Right lobe of liver (tissue), 6 donors: Measurements from ENCODE around the gene SCN9A. TPM values are rescaled to one million over a fixed set of nuclear protein-coding genes. Genes with fewer than 3 reads are reported as not detected.

ENCODE experiments used
- ATAC-seq, 4 donors: fragments of 200-7000 bp; cut with Tn5 transposase; one replicate each; pipeline ENCODE4 v1.9.1; 2020; ENCODE audit warnings: mild to moderate bottlenecking in 4 of 4, moderate library complexity in 4 of 4
- DNase-seq, 3 donors: peaks; one replicate each; pipeline ENCODE4 v3.0.0-alpha.2; 2020
- H3K27ac ChIP-seq, 3 donors: fragments of 200-600 bp; one replicate each; pipeline ENCODE4 v1.8.0; 2022
- H3K27me3 ChIP-seq, 2 donors: fragments of 200-600 bp; one replicate each; pipeline ENCODE4 v1.8.0; 2022
- H3K36me3 ChIP-seq, 4 donors: fragments of 200-600 bp; sonication (generic) in 1 of 4; one replicate each; pipeline versions ENCODE4 v1.5.1 to v1.8.0; 2017 to 2022; ENCODE audit warnings: control low read depth in 1 of 4
- H3K4me1 ChIP-seq, 4 donors: fragments of 200-600 bp; sonication (generic) in 1 of 4; one replicate each; pipeline versions ENCODE4 v1.5.1 to v1.8.0; 2017 to 2022; ENCODE audit warnings: control low read depth in 1 of 4
- H3K4me3 ChIP-seq, 3 donors: fragments of 200-600 bp; one replicate each; pipeline ENCODE4 v1.8.0; 2022
- H3K9me3 ChIP-seq, 4 donors: fragments of 200-600 bp; sonication (generic) in 1 of 4; one replicate each; pipeline versions ENCODE4 v1.5.1 to v1.8.0; 2017 to 2022; ENCODE audit warnings: control low read depth in 1 of 4
- POLR2A ChIP-seq: fragments of 450-650 bp; IDR thresholded peaks from one replicate; pipeline ENCODE4 v1.6.1; 2017; ENCODE audit warnings: antibody characterized with exemption, mild to moderate bottlenecking
- WGBS: methylation state at CpG from one replicate; pipeline ENCODE4 v1.1.6; 2018; ENCODE audit warnings: low coverage, low lambda C conversion rate; ENCODE audit not compliant: insufficient coverage; ENCODE audit errors: missing lambda C conversion rate; 5-methylcytosine and 5-hydroxymethylcytosine counted together
- intact Hi-C, 2 donors: fragments of 100-400 bp; cut with DNase I; formaldehyde crosslinking; loops; one replicate each; pipeline versions ENCODE4 v1.11.2 to v1.14.1; 2022
- total RNA-seq, 6 experiments: library from RNA; depleted of rRNA in 2 of 6; stranded (reverse); fragments of >200 nt in 2 of 6; fragmentation: NEBNext Ultra II Directional in 3 of 6; extraction: Animal tissue kit (Norgen Biotek cat#: 25700) in 3 of 6; gene quantifications; one replicate each; pipeline versions ENCODE4 v1.1.0 to v1.2.4, GENCODE V29; 2016 to 2023
- TF ChIP-seq, protein P1 (sequence below), 4 donors: fragments of 200-600 bp in 3 of 4; fragments of 450-650 bp in 1 of 4; IDR thresholded peaks; one replicate each; pipeline versions ENCODE4 v1.5.1 to v1.8.0; 2016 to 2022; ENCODE audit warnings: antibody characterized with exemption in 4 of 4, mild to moderate bottlenecking in 2 of 4
- donor health status: DM: no; HTN: yes; CAD: no.
- donor health status: DM: no; HTN: no; CAD: no.
- donor health status: DM: no; HTN: no; CAD: no.
- donor health status: DM: no; HTN: yes; CAD: no.
- donor health status: DM: no; HTN: yes; CAD: no.

SCN9A gene
- total RNA-seq, 6 experiments from 2014 or later: 2.1 to 10.2 (median 5.1) TPM

GRCh38 chr2:166233244-166233643 lies 142.5 kb downstream of the SCN9A start:
- Histone ChIP-seq H3K4me1 (peaks cover 0 to 31% (median 11%) of the 10 kb centered on the region in 4 donors), H3K36me3 (no peaks in the 10 kb centered on the region), H3K9me3 (no peaks in the 10 kb centered on the region), H3K4me3 (no peak overlapping the region), H3K27ac (no peak overlapping the region), H3K27me3 (no peaks in the 10 kb centered on the region)
- TF ChIP-seq POLR2A: no peak
- TF ChIP-seq, protein P1, sequence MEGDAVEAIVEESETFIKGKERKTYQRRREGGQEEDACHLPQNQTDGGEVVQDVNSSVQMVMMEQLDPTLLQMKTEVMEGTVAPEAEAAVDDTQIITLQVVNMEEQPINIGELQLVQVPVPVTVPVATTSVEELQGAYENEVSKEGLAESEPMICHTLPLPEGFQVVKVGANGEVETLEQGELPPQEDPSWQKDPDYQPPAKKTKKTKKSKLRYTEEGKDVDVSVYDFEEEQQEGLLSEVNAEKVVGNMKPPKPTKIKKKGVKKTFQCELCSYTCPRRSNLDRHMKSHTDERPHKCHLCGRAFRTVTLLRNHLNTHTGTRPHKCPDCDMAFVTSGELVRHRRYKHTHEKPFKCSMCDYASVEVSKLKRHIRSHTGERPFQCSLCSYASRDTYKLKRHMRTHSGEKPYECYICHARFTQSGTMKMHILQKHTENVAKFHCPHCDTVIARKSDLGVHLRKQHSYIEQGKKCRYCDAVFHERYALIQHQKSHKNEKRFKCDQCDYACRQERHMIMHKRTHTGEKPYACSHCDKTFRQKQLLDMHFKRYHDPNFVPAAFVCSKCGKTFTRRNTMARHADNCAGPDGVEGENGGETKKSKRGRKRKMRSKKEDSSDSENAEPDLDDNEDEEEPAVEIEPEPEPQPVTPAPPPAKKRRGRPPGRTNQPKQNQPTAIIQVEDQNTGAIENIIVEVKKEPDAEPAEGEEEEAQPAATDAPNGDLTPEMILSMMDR (IDR thresholded peaks at IDR 0.05): no peak
- intact Hi-C loops: no loop called here
- WGBS: 92% methylated on average over 2 of the region's 2 CpGs
- no peak for ATAC-seq
- DNase-seq: no peak

DNA sequence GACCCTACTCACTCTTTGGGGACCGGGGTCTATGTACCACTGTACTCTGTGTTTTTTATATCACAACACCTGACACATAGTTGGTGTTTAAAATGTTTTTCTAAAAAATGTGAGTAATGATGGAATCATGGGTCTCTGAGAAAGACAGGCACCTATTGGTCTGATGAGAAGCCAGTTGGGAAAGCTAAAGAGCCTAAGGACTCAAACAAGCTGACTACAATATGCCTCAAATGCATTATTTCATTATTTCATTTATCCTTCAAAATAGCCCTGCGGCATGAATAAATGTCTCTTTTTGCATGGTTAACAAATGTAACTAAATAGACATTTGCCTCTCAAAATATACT lies 145.0 kb downstream of the SCN9A start:
- H3K4me3 ChIP-seq: no peak overlapping the region
- ATAC-seq: peak in 1 of 4 donors; percentile 3
- TF ChIP-seq POLR2A: no peak
- TF ChIP-seq, protein P1 (IDR thresholded peaks at IDR 0.05): no peak
- H3K4me1 ChIP-seq: peaks cover 0 to 31% (median 11%) of the 10 kb centered on the region in 4 donors
- intact Hi-C loops: no loop called here
- H3K27me3 ChIP-seq: no peaks in the 10 kb centered on the region
- WGBS: 48% methylated on average over 2 of the region's 2 CpGs
- peak overlapping the region; percentile 48 to 87 (median 77) for H3K27ac ChIP-seq
- H3K36me3 ChIP-seq: no peaks in the 10 kb centered on the region
- no peaks in the 10 kb centered on the region for H3K9me3 ChIP-seq
- DNase-seq: no peak

DNA sequence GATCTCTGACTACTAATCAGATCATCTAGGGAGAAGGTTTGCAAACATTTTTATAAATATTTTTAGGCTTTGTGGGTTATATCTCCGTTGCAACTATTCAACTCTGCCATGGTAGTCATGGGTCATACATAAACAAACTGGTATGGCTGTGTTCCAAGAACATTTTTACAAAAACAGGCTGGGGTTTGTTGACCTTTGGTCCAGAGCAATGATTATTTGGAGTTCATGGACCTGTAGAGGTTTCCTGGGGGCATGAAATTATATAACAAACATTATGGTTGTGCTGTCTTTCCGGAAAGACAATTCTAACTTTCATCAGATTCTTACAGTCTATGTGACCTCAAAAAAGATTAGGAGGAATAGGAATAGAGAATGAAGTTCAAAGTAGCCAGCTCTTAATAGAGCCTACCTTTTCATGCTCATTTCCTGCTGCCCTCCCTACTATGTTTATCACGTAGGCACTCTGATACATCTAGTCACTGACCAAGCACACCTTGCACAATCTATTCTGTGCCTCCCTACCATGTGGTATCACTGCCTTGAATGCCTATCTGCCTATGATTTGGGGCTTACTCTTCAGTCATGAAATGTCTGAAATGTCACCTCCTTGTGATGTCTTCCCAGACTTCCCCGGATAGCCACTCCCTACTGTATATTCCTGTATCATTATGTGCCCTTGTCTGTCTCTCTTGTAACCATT lies 145.6 kb downstream of the SCN9A start:
- peak overlapping the region; percentile 48 to 87 (median 77) for H3K27ac ChIP-seq
- intact Hi-C loops: no loop called here
- no peaks in the 10 kb centered on the region for H3K9me3 ChIP-seq
- TF ChIP-seq, protein P1 (IDR thresholded peaks at IDR 0.05): no peak
- TF ChIP-seq POLR2A: peak; percentile 19
- H3K27me3 ChIP-seq: no peaks in the 10 kb centered on the region
- H3K36me3 ChIP-seq: no peaks in the 10 kb centered on the region
- peaks cover 0 to 31% (median 11%) of the 10 kb centered on the region in 4 donors for H3K4me1 ChIP-seq
- ATAC-seq (peak; percentile 90 to 97 (median 94)), DNase-seq (peak in 1 of 3 donors; percentile 68)
- H3K4me3 ChIP-seq: peak overlapping the region in 2 of 3 donors; percentile 33 to 40
- 17% methylated on average over 4 of the region's 4 CpGs for WGBS

DNA sequence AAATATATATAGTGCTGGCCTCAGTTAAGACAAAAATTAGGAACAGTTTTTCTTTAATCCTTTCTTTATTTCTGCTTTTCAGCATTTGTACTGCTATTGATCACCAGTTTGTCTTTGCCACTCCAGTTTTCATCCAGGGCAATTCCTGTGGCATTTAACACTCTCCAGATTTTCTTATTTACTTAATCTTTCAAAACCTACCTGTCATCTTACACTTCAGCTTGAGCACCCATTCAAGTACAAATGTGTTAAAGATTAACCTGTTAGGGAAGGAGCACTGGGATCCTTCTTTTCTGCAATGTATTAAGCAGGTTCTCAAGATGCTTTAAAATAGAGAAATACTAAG lies 146.1 kb downstream of the SCN9A start:
- Histone ChIP-seq H3K27ac (peak overlapping the region in 2 of 3 donors; percentile 77 to 87), H3K4me3 (peak overlapping the region in 2 of 3 donors; percentile 33 to 40)
- TF ChIP-seq, protein P1 (IDR thresholded peaks at IDR 0.05): no peak
- no peak for TF ChIP-seq POLR2A

More for the DNA sequence above, 146.1 kb downstream of the SCN9A start:
- Histone ChIP-seq H3K27me3 (no peaks in the 10 kb centered on the region), H3K9me3 (no peaks in the 10 kb centered on the region), H3K36me3 (no peaks in the 10 kb centered on the region), H3K4me1 (peaks cover 0 to 31% (median 11%) of the 10 kb centered on the region in 4 donors)
- DNase-seq (no peak), ATAC-seq (peak; percentile 67 to 85 (median 82))
- intact Hi-C loops: no loop called here
